SH-SY5Y (cell line): Measurements from ENCODE around the gene RBSN.

Experiments used
- GATA2 ChIP-seq: IDR thresholded peaks from 2 replicates; pipeline ENCODE4 v1.6.1; 2011; ENCODE audit warnings: mild to moderate bottlenecking, low read depth, low read length
- GATA3 ChIP-seq: IDR thresholded peaks from 2 replicates; pipeline ENCODE4 v1.6.1; 2011; ENCODE audit warnings: low read depth, mild to moderate bottlenecking, low read length, moderate library complexity

GRCh38 chr3:15066467-15066866 lies 32.5 kb downstream of the RBSN start:
- no peak for TF ChIP-seq GATA2
- TF ChIP-seq GATA3: no peak
